ENCODE results near the gene HAS3.
"Not testable (repeated sequence)": the region's sequence is repeated elsewhere in the genome, so short reads cannot be mapped to it uniquely, and the experiment has no call there.

The HAS3 gene

GRCh38 chr16:69118468-69118867 is 13.0 kb downstream of the HAS3 start:
- no peak for DNase-seq

DNA sequence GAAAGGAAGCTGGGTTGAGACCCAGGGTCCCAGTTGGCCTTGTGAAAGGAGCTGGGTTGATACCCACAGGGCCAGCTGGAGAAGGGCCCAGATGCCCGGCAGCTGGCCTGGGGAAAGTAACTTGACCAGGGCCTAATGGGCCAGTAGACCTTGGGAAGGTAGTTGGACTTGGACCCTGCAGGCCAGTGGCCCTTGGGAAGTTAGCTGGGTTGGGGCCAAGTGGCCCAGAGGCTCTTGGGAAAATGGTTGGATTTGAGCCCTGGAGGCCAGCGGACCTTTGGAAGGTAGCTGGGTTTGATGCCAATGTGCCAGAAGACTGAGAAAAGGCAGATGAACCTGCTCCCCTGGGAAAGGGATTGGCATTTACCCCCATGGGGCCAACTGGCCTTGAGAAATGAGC is 13.5 kb downstream of the HAS3 start:
- DNase-seq = no peak

DNA sequence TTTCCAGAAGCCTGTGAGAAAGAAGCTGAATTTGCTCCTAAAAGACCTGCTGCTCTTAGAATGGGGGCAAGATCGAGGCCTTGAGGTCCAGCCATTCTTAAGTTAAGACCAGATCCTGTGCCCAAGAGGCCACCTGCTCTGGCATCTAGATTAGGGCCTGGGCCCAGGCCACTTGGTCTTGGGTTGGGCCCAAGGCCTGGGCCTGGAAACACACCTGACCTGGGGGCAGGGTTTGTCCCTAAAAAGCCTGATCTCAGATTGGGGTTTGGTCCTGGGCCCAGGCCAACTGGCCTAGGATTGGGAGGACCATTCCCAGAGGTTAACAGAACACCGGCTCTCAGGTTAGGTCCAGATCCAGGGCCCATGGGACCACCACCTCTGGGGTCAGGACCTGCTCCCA is 14.1 kb downstream of the HAS3 start:
- DNase-seq = no peak

GRCh38 chr16:69120096-69120664 is 14.7 kb downstream of the HAS3 start:
- no peak for DNase-seq

DNA sequence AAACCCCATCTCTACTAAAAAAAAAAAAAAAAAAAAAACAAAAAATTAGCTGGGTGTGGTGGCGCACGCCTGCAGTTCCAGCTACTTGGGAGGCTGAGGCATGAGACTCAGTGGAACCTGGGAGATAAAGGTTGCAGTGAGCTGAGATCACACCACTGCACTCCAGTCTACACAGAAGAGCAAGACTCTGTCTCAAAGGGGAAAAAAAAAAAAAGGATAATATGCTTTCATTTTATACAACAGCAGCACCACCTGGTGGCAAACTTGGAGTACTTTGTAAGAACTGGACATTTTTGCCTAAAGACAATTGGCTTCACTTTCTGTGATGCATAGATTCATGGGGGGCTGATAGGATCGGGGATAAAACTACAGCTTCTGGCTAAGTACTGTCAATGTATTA is 18.5 kb downstream of the HAS3 start:
- peak; percentile 46 to 58 for DNase-seq

DNA sequence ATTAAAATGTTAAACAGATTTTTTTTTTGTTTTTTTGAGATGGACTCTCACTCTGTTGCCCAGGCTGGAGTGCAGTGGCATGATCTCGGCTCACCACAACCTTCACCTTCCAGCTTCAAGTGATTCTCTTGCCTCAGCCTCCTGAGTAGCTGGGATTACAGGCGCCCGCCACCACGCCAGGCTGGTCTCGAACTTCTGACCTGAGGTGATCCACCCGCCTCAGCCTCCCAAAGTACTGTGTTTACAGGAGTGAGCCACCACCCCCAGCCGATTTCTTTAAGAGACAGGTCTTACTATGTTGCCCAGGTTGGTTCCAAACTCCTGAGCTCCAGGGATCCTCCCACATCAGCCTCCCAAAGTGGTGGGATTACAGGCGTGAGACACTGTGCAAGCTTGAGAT is 19.0 kb downstream of the HAS3 start:
- DNase-seq = not testable (repeated sequence)

GRCh38 chr16:69124961-69125360 is 19.5 kb downstream of the HAS3 start:
- DNase-seq = not testable (repeated sequence)

GRCh38 chr16:69126221-69126620 is 20.8 kb downstream of the HAS3 start:
- DNase-seq = no peak

DNA sequence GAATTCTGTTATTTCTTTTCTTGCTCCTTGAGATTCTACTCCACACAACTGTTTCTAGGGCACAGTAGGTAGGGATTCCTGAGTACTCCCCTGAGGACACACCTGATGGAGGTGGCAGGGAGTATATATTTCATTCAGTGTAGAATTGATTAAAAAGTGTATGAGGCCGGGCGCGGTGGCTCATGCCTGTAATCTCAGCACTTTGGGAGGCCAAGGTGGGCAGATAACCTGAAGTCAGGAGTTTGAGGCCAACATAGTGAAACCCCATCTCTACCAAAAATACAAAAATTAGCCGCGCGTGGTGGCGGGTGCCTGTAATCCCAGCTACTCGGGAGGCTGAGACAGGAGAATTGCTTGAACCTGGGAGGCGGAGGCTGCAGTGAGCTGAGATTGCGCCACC is 21.3 kb downstream of the HAS3 start:
- not testable (repeated sequence) for DNase-seq

DNA sequence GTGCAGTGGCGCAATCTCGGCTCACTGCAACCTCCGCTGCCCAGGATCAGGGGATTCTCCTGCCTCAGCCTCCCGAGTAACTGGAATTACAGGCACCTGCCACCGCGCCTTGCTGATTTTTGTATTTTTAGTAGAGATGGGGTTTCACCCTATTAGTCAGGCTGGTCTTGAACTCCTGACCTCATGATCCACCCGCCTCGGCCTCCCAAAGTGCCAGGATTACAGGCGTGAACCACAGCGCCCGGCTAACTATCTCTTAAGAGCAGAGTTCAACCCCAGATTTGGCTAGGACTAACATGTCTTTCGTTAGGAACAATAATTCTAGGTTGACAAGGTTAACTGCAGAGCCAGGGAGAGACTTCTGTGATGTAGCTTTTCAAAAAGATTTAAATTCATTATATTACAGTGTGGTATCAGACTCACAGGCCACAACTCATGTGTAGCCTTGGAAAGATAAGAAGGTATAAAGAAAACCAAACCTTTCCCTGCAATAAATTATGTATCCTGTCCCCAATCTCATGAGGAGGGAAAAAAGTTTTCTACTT is 22.6 kb downstream of the HAS3 start:
- no peak for DNase-seq

DNA sequence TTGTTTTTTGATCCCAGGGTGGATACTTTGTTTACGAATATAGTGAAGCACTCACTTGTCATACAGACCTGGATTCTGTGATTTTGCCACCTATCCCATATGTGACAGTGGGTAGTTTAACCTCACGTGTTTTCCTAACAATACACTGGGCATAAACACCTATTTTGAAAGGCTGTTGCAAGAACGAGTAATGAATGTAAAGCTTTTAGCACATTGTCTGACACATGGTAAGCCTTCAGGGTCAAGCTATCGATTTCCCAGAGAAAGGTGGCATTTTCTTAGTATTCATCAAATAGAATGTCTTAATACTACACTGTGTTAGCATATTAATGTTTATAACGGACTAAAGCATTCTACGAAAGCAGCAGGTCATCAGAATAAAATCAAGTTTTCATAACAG is 25.0 kb downstream of the HAS3 start:
- no peak for DNase-seq

DNA sequence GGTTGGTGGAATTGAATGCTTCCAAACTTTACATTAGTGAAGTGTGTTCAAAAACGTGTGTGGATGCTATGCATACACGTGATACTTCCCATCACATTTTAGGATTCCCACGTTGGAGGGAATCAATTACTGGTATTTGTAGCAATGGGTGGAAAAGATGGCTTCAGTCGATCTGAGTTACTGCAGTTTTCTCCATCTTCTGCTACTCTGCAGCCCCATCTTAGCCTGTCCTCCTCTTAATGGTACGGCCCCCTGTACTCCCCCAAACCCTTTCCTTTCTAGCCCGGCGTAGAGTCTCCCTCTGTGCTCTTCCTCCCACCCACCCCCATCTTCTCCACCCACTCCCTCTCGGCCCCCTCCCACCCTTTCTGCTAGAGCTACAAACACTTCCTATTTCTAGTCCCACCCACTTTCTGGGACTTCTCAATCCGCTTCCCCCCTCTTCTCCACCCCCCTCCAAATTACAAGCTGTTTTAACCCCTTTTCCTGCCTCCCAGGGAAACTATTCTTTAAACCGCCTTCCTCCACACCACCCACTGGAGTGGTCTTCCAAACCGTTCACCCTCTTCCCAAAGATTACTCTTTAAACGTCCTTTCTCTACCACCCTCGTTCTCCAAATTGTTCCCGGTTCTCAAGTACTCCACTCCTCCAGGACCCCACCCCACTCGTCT is 25.9 kb downstream of the HAS3 start:
- DNase-seq = no peak

DNA sequence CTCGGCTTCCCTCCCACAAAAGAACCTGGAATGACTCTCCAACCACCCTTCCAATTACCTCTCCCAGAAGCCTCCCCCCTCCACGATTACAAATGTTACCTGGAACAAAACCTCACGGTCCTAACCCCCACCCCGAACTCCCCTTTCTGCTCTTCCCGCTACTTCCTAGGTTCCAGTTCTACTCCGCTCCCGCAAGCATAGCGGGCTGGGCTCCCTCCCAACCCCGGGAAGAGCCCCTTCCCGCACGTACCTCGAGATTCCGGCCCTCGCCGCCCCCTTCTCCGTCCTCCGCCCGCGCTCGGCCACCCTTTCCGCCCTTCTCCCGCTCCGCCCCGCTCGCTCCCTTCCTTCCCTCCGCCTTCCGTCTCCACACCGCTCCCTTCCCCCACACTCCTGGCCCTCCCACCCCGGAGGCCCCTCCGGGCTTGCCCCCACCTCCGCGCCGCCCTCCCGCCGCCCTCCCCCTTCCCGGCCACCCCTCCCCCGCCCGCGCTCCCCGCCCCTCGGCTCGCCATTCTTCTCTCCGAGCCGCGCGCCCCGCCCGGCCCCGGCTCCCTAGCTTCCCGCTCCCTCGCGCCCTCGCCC is 26.5 kb downstream of the HAS3 start:
- peak; percentile 84 to 87 for DNase-seq

- DNase-seq = peak; percentile 88 to 89
Measured at GRCh38 chr16:69132424-69133252, 27.2 kb downstream of the HAS3 start, which contains the start of the genes CHTF8 and UTP4. TSS of gene CHTF8 (minus strand) at chr16:69132588. CDS start at chr16:69121458, 11,130 bp downstream. TSS of gene UTP4 (plus strand) at chr16:69132649. CDS start at chr16:69133460, 811 bp downstream.

DNA sequence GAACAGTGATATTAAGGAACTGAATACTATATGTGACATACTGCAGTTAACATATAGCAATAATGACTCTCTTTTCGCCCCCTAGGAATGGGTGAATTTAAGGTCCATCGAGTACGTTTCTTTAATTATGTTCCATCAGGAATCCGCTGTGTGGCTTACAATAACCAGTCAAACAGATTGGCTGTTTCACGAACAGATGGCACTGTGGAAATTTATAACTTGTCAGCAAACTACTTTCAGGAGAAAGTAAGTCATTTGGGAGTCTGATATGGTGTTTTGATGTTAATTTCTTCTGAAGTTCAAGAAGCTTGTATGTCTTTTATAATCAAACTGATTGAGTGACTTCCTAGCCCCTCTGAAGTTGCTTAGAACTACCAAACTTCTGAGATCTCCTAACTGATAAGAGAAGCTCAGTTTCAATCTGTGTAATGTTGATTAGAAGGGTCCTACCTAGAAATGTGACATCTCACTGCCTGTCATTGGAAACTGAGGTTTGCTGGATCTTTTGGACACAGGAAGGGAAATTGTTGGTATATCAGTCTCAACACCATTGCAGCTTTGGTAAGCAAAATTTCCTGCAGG is 28.0 kb downstream of the HAS3 start:
- no peak for DNase-seq

GRCh38 chr16:69138608-69139007 is 33.2 kb downstream of the HAS3 start:
- no peak for DNase-seq

DNA sequence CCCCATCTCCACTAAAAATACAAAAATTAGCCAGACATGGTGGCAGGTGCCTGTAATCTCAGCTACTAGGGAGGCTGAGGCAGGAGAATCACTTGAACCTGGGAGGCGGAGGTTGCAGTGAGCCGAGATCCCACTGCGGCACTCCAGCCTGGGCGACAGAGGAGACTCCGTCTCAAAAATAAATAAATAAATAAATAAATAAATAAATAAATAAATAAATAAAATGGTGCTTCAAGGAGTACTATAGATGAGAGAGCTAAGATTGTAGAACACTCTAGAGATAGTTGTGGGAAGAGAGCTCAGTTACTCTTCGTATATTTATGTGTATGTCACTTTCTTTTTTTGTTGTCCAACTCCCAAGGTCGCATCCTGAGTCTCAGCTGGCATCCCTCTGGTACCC is 34.0 kb downstream of the HAS3 start:
- DNase-seq = not testable (repeated sequence)

- no peak for DNase-seq
Measured at GRCh38 chr16:69141014-69141413, 35.6 kb downstream of the HAS3 start.

DNA sequence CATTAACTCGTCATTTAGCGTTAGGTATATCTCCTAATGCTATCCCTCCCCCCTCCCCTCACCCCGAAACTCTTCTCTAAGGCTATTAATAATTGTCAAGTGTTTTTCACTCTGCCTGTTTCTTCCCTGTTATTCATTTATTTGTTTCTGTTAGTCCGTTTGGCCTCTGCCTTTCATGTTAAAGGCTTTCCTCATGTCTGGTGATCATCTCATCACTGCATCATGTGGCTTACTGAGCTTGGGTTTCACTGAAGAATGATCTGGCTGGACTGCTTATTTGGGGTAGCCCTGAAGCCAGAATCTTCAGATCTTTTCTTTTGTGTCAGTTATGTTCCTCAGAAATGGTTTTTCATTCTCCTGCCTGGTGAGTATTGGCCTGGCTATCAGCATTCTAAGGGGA is 36.5 kb downstream of the HAS3 start:
- DNase-seq = no peak

DNA sequence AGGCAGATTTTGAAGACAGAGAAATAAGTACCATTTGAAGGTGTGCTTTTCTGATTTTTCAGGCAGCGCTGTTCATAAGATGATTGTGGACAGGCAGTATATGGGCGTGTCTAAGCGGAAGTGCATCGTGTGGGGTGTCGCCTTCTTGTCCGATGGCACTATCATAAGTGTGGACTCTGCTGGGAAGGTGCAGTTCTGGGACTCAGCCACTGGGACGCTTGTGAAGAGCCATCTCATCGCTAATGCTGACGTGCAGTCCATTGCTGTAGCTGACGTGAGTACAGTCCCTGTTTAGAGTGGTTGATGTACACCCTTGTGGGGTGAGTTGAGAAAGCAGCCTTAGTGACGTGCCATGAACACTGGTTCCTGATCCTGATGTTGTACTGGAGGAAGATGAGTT is 37.7 kb downstream of the HAS3 start:
- DNase-seq = no peak

GRCh38 chr16:69145658-69146057 is 40.2 kb downstream of the HAS3 start:
- no peak for DNase-seq

- DNase-seq = not testable (repeated sequence)
Measured at GRCh38 chr16:69149621-69150020, 44.2 kb downstream of the HAS3 start.

Data from activated CD4-positive, alpha-beta T cell treated with anti-CD3 and anti-CD28 coated beads, Interleukin-2, amount 50 U/mL, for 48 hours (primary cell).